Osteoblast (primary cell): ENCODE data around the gene ZNF618. TPM values are rescaled to one million over a fixed set of nuclear protein-coding genes. Genes with fewer than 3 reads are reported as not detected.

Experiments used
- DNase-seq: peaks from one replicate; pipeline ENCODE4 v3.0.0; 2011; ENCODE audit warnings: low spot score, mixed read lengths; ENCODE audit not compliant: insufficient read length; ENCODE audit errors: missing footprints
- H2AFZ ChIP-seq: 2 replicates; pipeline ENCODE4 v1.6.0; 2011; ENCODE audit warnings: mild to moderate bottlenecking, low read length
- H3K27ac ChIP-seq: 2 replicates; pipeline ENCODE4 v1.5.1; 2011; ENCODE audit warnings: mild to moderate bottlenecking, low read depth, low read length, moderate library complexity
- H3K27me3 ChIP-seq: 2 replicates; pipeline ENCODE4 v1.6.0; 2012; ENCODE audit warnings: mild to moderate bottlenecking, control low read depth, inconsistent platforms, low read length, moderate library complexity; ENCODE audit not compliant: insufficient read depth
- H3K36me3 ChIP-seq: 2 replicates; pipeline ENCODE4 v1.5.1; 2011; ENCODE audit warnings: mild to moderate bottlenecking, low read length, control low read depth, moderate library complexity; ENCODE audit not compliant: insufficient read depth
- H3K4me1 ChIP-seq: 2 replicates; pipeline ENCODE4 v1.5.1; 2011; ENCODE audit warnings: mild to moderate bottlenecking, low read length, control low read depth, moderate library complexity; ENCODE audit not compliant: insufficient read depth
- H3K4me2 ChIP-seq: 2 replicates; pipeline ENCODE4 v1.6.0; 2011; ENCODE audit warnings: mild to moderate bottlenecking, low read length; ENCODE audit not compliant: insufficient read depth
- H3K4me3 ChIP-seq: fragments of 200-600 bp; sonication (generic); 3 replicates; pipeline ENCODE4 v1.5.1; 2012; ENCODE audit warnings: mild to moderate bottlenecking, low read length, inconsistent platforms; ENCODE audit not compliant: insufficient read depth
- H3K79me2 ChIP-seq: 2 replicates; pipeline ENCODE4 v1.6.0; 2012; ENCODE audit warnings: mild to moderate bottlenecking, low read length, control low read depth, inconsistent platforms; ENCODE audit not compliant: insufficient read depth
- H3K9me3 ChIP-seq: 2 replicates; pipeline ENCODE4 v1.5.1; 2011; ENCODE audit warnings: low read depth, low read length, control low read depth
- H4K20me1 ChIP-seq: 2 replicates; pipeline ENCODE4 v1.6.0; 2012; ENCODE audit warnings: mild to moderate bottlenecking, low read length, control low read depth; ENCODE audit not compliant: insufficient read depth
- total RNA-seq: library from RNA; depleted of rRNA; stranded (reverse); fragments of >200 nt; gene quantifications from 2 replicates; pipeline ENCODE4 v1.2.3, GENCODE V29; 2012
- TF ChIP-seq, protein P1 (sequence below): IDR thresholded peaks from 2 replicates; pipeline ENCODE4 v1.5.1; 2011; ENCODE audit warnings: mild to moderate bottlenecking, low read depth, low read length, moderate library complexity; ENCODE audit errors: extremely low read depth

The ZNF618 gene
- total RNA-seq, 1 donor = 10.1 TPM

DNA sequence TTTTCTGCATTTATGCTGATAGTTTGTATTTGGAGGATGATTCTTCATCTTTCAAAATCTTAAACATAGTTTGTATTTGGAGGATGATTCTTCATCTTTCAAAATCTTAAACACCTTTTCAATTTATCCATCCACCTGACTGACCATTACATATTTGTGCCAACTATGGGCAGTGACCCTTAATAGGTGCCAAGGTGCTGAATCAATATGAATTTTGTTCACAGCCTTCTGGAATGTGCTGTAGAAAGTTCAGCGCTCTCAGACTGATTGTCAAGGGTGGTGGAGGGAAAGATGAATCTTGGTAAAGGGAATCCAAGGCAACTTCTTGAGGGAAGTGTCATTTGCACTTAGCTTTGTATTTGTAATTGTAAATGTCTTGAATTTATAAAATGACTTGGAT is 18.1 kb downstream of the ZNF618 start:
- H2AFZ ChIP-seq = no peak overlapping the region
- H3K27ac ChIP-seq = no peak overlapping the region
- no peaks in the 10 kb centered on the region for H3K27me3 ChIP-seq
- H3K36me3 ChIP-seq = no peaks in the 10 kb centered on the region
- TF ChIP-seq, protein P1, sequence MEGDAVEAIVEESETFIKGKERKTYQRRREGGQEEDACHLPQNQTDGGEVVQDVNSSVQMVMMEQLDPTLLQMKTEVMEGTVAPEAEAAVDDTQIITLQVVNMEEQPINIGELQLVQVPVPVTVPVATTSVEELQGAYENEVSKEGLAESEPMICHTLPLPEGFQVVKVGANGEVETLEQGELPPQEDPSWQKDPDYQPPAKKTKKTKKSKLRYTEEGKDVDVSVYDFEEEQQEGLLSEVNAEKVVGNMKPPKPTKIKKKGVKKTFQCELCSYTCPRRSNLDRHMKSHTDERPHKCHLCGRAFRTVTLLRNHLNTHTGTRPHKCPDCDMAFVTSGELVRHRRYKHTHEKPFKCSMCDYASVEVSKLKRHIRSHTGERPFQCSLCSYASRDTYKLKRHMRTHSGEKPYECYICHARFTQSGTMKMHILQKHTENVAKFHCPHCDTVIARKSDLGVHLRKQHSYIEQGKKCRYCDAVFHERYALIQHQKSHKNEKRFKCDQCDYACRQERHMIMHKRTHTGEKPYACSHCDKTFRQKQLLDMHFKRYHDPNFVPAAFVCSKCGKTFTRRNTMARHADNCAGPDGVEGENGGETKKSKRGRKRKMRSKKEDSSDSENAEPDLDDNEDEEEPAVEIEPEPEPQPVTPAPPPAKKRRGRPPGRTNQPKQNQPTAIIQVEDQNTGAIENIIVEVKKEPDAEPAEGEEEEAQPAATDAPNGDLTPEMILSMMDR = no peak
- peaks cover 12% of the 10 kb centered on the region for H4K20me1 ChIP-seq
- no peaks in the 10 kb centered on the region for H3K9me3 ChIP-seq
- peaks cover 78% of the 10 kb centered on the region for H3K79me2 ChIP-seq
- no peak overlapping the region for H3K4me3 ChIP-seq
- H3K4me2 ChIP-seq = no peak overlapping the region
- no peak for DNase-seq
- H3K4me1 ChIP-seq = no peaks in the 10 kb centered on the region

DNA sequence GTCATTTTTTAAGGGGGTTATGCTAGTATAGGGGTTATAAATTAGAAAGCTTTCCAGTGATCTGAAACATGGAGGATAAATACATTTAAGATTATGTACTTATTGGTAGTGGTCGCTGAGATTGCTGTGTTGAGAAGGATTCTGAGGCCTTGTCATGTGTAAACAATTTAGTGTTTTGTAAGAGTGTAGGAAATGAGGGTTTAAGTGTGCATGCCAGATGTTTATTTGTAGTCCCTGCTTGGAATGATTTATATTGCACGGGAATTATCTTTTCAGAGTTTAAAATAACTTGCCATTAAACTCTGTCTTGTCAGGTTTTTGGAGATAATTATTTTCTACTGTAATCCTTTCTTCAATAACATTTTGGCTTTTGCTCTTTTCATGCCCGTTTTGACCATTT is 19.4 kb downstream of the ZNF618 start:
- TF ChIP-seq, protein P1 = no peak
- Histone ChIP-seq H3K36me3 (no peaks in the 10 kb centered on the region), H3K27ac (no peak overlapping the region), H3K9me3 (no peaks in the 10 kb centered on the region), H3K27me3 (no peaks in the 10 kb centered on the region), H3K4me1 (no peaks in the 10 kb centered on the region), H4K20me1 (peaks cover 7% of the 10 kb centered on the region), H3K4me3 (no peak overlapping the region), H3K4me2 (no peak overlapping the region), H3K79me2 (peaks cover 77% of the 10 kb centered on the region), H2AFZ (no peak overlapping the region)
- DNase-seq = no peak

DNA sequence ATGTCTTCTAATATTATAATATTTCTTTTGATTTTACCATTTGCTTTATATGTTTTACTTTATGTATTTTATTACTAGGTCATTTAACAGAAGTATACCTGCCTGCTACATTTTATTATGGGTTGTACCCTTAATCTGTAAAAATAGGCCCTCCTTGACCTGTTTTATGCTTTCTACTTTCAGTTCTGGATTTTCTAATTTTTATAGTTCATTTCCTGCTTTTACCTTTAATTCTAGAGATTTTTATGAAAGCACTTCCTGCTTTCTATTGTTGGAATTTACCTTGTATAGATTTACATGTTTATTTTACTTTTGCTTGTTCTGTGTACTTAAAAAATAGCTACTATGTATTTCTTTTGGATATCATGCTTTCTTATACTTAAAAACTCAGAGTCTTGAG is 20.6 kb downstream of the ZNF618 start:
- Histone ChIP-seq H3K79me2 (peaks cover 76% of the 10 kb centered on the region), H3K4me3 (no peak overlapping the region), H3K27ac (no peak overlapping the region), H3K4me1 (no peaks in the 10 kb centered on the region), H3K27me3 (no peaks in the 10 kb centered on the region), H3K4me2 (no peak overlapping the region), H3K36me3 (no peaks in the 10 kb centered on the region), H4K20me1 (peaks cover 4% of the 10 kb centered on the region), H3K9me3 (no peaks in the 10 kb centered on the region), H2AFZ (no peak overlapping the region)
- TF ChIP-seq, protein P1 = no peak
- DNase-seq = no peak

GRCh38 chr9:113898151-113898550 is 22.0 kb downstream of the ZNF618 start:
- TF ChIP-seq, protein P1 = no peak
- Histone ChIP-seq H4K20me1 (peaks cover 7% of the 10 kb centered on the region), H3K27ac (no peak overlapping the region), H3K4me3 (no peak overlapping the region), H3K4me2 (no peak overlapping the region), H3K36me3 (peaks cover 4% of the 10 kb centered on the region), H3K27me3 (no peaks in the 10 kb centered on the region), H3K79me2 (peaks cover 77% of the 10 kb centered on the region), H3K9me3 (no peaks in the 10 kb centered on the region), H2AFZ (no peak overlapping the region), H3K4me1 (no peaks in the 10 kb centered on the region)
- no peak for DNase-seq
